ENCODE data around the gene ACTN1. TPM values are rescaled to one million over a fixed set of nuclear protein-coding genes. Genes with fewer than 3 reads are reported as not detected.

Gene ACTN1
- total RNA-seq, 4 donors from 2014 or later = 31.9 to 111 (median 76.1) TPM

- no peak overlapping the region for H3K4me3 ChIP-seq (ENCODE audit: low read depth, poor library complexity, severe bottlenecking)
- WGBS, 2 donors = 44 to 55% methylated on average over 3 of the region's 3 CpGs
- intact Hi-C loops (cut with DNase I; ENCODE audit: low total_unique reads) = no loop called here
- DNase-seq (ENCODE audit: low spot score in 2 of 2) = no peak
- TF ChIP-seq POLR2A (IDR thresholded peaks at IDR 0.05) (no peak), CTCF (IDR thresholded peaks at IDR 0.05) (no peak)
Observed at GRCh38 chr14:68966872-68967301, 12.2 kb downstream of the ACTN1 start.

DNA sequence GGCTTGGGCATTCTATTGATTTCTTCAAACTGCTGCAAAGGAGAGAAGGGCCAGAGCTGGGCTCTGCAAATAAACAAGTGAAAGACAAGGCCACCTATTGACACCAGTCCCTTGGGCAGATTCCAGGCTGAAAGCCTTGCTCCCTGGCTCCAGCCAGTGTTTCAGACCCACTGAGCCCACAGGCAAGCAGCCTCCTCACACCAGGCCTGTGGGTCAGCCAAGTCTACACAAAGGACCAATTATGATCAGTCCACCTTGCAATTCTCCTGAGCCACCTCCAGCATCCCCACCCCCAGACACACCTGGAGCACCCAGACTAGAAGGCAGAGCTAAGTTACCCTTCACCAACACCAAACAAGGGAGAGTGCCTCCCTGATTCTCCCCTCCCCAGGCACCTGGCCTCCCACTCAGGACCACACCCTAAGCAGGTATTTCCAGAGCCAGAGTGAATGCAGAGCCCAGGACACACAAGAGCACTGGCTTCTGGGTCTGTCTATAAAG, 13.8 kb downstream of the ACTN1 start:
- no peak for TF ChIP-seq POLR2A (IDR thresholded peaks at IDR 0.05)
- no peak for TF ChIP-seq CTCF (IDR thresholded peaks at IDR 0.05)
- intact Hi-C loops (cut with DNase I; ENCODE audit: low total_unique reads) = no loop called here
- no peak for DNase-seq (ENCODE audit: low spot score in 2 of 2)
- H3K4me3 ChIP-seq (ENCODE audit: low read depth, poor library complexity, severe bottlenecking) = no peak overlapping the region

- no peak for DNase-seq (ENCODE audit: low spot score in 2 of 2)
- H3K4me3 ChIP-seq (ENCODE audit: low read depth, poor library complexity, severe bottlenecking) = no peak overlapping the region
- 79 to 80% methylated on average over 12 of the region's 12 CpGs for WGBS, 2 donors
- intact Hi-C loops (cut with DNase I; ENCODE audit: low total_unique reads) = no loop called here
- TF ChIP-seq CTCF (IDR thresholded peaks at IDR 0.05) (no peak), POLR2A (IDR thresholded peaks at IDR 0.05) (no peak)
Observed at GRCh38 chr14:68964300-68965093, 14.6 kb downstream of the ACTN1 start.

- intact Hi-C loops (cut with DNase I; ENCODE audit: low total_unique reads) = no loop called here
- WGBS, 2 donors = 92 to 100% methylated on average over 3 of the region's 3 CpGs
- TF ChIP-seq POLR2A (IDR thresholded peaks at IDR 0.05) = no peak
- TF ChIP-seq CTCF (IDR thresholded peaks at IDR 0.05) = no peak
Observed at GRCh38 chr14:68962681-68963080, 16.4 kb downstream of the ACTN1 start.

GRCh38 chr14:68961781-68962584, 17.1 kb downstream of the ACTN1 start:
- 70 to 75% methylated on average over 16 of the region's 16 CpGs for WGBS, 2 donors
- TF ChIP-seq CTCF (IDR thresholded peaks at IDR 0.05) (no peak), POLR2A (IDR thresholded peaks at IDR 0.05) (no peak)
- intact Hi-C loops (cut with DNase I; ENCODE audit: low total_unique reads) = no loop called here
- no peak for DNase-seq (ENCODE audit: low spot score in 2 of 2)
- no peak overlapping the region for H3K4me3 ChIP-seq (ENCODE audit: low read depth, poor library complexity, severe bottlenecking)

More at GRCh38 chr14:68962681-68963080, 16.4 kb downstream of the ACTN1 start:
- DNase-seq (ENCODE audit: low spot score in 2 of 2) = no peak
- H3K4me3 ChIP-seq (ENCODE audit: low read depth, poor library complexity, severe bottlenecking) = no peak overlapping the region

Data from lower leg skin (tissue), 4 donors.